Right ventricle myocardium superior (tissue), 1 donor: ENCODE measurements around the gene PTCSC3. TPM values are rescaled to one million over a fixed set of nuclear protein-coding genes. Genes with fewer than 3 reads are reported as not detected.

Experiments used
- ATAC-seq: fragments of 200-7000 bp; cut with Tn5 transposase; one replicate; pipeline ENCODE4 v1.9.1; 2020; ENCODE audit warnings: mild to moderate bottlenecking; ENCODE audit not compliant: poor library complexity
- DNase-seq: peaks from one replicate; pipeline ENCODE4 v3.0.0-alpha.2; 2020
- intact Hi-C: fragments of 100-400 bp; cut with DNase I; formaldehyde crosslinking; loops from one replicate; pipeline ENCODE4 v1.11.2; 2022
- long read RNA-seq: library from polyadenylated mRNA; unstranded; transcript quantifications from one replicate; pipeline ENCODE4 v2.0.0, GENCODE V29; 2021
- total RNA-seq: library from RNA; stranded (reverse); fragmentation: NEBNext Ultra II Directional; extraction: Animal tissue kit (Norgen Biotek cat#: 25700); gene quantifications from one replicate; pipeline ENCODE4 v1.2.1, GENCODE V29; 2021
- donor health status: DM: no; HTN: yes; CAD: no; lungs with severe emphysema.

Gene PTCSC3
- total RNA-seq, result not detected
- long read RNA-seq, result 0 reads

- intact Hi-C loops, result no loop called here
- no peak for DNase-seq
- ATAC-seq, result no peak
Observed at GRCh38 chr14:36176524-36176923, at the start of gene PTCSC3. Gene PTCSC3, minus strand, starts transcription at chr14:36176722.

- no peak for DNase-seq
- intact Hi-C loops, result no loop called here
- no peak for ATAC-seq
Observed at GRCh38 chr14:36226164-36226563, 49.6 kb upstream of the PTCSC3 start.

DNA sequence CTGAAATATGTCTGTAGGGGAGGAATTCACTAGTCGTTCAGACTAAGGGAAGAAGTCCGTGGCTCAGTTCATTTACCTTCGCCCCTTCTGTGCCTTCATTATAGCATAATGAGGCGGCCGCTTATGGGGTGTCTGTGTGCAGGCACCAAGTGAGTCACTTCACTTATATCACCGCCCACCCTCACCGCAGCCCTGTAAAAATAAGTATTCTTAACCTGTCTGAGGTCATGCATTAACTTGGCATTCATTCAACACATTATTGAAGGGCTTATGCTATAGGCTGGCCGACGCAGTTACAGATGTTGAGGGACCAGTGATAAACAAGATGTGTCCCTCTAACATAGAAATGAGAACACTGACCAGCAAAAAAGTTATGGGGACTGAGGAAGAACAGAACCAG is 47.7 kb upstream of the PTCSC3 start:
- ATAC-seq (no peak), DNase-seq (no peak)
- intact Hi-C loops, result no loop called here

DNA sequence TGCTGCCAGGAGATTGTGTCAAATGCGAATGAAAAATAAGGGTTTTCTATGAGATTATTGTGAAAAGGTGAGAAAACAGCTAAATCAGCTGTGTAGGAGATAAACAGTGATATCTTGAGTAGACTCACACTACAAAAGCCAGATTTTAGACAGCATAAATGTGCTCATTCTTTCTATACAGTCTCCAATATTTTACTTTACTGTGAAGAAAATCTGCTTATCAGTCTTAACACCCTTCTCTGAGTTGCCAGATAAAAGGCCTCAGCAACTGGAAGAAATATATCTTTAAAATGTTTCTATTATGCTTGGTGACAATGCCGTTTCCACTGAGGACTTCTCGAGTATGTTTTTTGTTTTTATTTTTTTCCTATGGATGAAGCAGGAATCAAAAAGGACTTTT is 47.0 kb upstream of the PTCSC3 start:
- intact Hi-C loops, result no loop called here
- ATAC-seq, result no peak
- DNase-seq, result no peak

GRCh38 chr14:36222952-36223468 is 46.5 kb upstream of the PTCSC3 start:
- intact Hi-C loops, result no loop called here
- ATAC-seq (no peak), DNase-seq (no peak)

DNA sequence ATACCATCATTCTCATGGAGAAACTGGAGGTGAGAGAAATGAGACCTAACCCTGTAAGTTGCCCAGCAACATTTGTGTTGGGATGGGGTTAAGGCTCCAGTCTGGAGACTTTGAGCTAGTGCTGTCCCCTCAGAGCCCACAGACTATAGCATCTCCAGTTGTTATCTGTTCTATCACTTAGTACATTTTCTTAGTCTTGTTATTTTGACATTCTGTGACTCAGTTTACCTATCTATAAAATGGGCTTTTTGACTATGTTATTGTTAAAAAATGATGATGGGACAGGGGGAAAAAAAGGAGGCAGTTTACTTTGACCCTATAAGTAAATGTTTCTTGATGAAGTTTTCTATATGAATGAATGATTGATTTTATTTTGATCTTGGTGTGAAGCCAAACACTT is 45.8 kb upstream of the PTCSC3 start:
- ATAC-seq (no peak), DNase-seq (no peak)
- intact Hi-C loops, result no loop called here

GRCh38 chr14:36221112-36221511 is 44.6 kb upstream of the PTCSC3 start:
- no peak for ATAC-seq
- intact Hi-C loops, result no loop called here

DNA sequence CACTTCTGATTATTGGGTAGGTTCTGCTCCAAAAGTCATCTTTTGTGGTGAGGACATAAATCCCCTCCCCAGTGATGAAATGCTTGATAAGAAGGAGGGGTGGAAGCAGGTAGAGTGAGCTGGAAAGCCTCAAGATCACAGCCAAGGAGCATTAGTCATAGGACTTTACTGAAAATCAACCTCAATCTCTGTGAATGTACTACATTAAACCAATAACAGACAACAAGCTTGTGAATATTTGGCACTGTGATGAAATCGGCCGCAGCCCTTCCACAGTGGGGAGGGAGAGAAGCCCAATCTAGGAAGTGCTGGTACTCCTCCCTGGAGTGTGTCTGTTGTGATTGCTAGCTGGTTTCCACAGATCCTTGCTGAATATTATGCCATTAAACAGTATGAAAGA is 41.2 kb upstream of the PTCSC3 start:
- no peak for DNase-seq
- ATAC-seq, result no peak
- intact Hi-C loops, result no loop called here

More at GRCh38 chr14:36221112-36221511, 44.6 kb upstream of the PTCSC3 start:
- no peak for DNase-seq

GRCh38 chr14:36217027-36217426 is 40.5 kb upstream of the PTCSC3 start:
- DNase-seq (no peak), ATAC-seq (no peak)
- intact Hi-C loops, result no loop called here

- ATAC-seq (no peak), DNase-seq (no peak)
- intact Hi-C loops, result no loop called here
Observed at GRCh38 chr14:36215217-36215598, 38.7 kb upstream of the PTCSC3 start.

- intact Hi-C loops, result no loop called here
- ATAC-seq (no peak), DNase-seq (no peak)
Observed at GRCh38 chr14:36214476-36215216, 38.1 kb upstream of the PTCSC3 start.

DNA sequence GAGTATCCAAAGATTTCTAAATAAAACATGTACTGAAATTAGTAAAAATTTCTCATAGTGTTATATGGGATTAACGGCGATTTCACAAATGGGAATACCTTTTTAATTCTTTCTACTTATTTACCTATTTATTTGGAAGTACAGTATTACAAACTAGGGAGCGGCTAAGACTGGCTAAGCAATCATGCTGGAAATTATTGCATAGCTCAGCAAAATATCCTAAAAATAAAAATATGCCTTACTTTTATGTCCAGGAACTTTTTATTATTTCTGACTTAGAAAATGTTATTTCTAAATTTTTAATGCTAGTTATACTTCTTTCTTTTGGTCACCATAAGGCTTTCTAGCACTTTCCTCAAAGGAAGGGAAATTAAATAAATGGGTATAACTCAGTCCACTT is 36.5 kb upstream of the PTCSC3 start:
- ATAC-seq, result no peak
- intact Hi-C loops, result no loop called here
- no peak for DNase-seq

DNA sequence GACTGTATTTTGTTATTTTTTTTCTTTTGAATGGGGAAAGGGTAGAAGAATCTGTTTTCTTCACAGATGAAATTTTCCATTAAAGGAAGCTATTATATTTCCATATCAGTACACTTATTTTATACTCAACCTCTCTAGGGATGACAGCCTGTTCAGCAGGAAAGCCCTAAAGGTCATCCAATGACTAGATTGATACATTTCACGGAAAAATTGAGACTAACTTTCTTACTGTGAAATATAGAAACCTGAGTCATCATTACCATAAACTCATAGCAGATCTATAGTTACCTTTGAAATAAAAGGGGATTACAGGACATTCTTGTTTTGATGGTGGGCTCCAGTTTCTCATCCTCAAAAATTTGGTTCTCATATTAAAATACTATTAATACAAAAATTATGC is 36.1 kb upstream of the PTCSC3 start:
- intact Hi-C loops, result no loop called here
- ATAC-seq (no peak), DNase-seq (no peak)

DNA sequence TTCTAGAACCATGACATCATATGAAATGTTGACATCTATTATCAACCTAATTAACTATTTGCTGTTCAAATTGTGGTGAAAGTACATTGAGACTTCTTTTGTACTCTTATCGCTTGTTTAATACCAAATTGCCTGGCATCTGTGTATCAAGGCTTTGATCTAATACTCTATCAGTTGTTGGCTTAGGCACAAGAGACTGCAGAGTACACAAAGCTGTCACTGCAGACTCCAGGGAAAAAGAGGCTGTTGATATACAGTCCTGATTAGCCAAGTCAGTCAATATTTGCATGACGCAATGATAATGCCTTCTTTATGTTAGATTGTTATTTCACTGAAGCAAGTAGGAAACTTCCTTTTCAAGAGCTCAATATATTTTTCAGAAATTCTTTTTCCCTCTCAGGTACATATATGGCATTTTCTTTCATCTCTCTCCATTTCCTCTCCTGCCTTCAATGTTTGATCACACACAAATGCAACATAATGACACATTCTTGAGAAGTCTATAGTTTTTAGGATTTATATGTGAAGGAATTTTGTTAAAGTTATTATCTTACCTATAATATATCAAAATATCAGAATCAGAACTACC is 32.3 kb upstream of the PTCSC3 start:
- ATAC-seq (no peak), DNase-seq (no peak)
- intact Hi-C loops, result no loop called here

DNA sequence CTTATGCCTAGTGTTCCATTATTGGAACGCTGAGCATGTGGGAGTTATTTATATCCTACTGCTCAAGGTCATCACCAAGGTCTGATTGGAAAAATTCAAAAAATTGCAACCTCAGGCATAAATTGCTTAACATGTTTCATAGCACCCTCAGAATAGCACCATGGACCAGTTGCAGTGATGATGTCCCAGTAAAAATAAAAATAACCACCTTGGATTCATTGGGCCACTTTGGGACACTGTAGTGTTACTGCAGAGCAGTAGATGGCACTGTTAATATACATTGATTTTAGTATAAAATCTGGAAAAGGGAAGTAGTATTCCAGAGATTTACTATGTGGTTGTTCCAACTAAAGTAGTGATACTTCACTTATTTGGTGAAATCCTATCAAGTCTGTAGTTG is 31.0 kb upstream of the PTCSC3 start:
- DNase-seq, result no peak
- no peak for ATAC-seq
- intact Hi-C loops, result no loop called here

DNA sequence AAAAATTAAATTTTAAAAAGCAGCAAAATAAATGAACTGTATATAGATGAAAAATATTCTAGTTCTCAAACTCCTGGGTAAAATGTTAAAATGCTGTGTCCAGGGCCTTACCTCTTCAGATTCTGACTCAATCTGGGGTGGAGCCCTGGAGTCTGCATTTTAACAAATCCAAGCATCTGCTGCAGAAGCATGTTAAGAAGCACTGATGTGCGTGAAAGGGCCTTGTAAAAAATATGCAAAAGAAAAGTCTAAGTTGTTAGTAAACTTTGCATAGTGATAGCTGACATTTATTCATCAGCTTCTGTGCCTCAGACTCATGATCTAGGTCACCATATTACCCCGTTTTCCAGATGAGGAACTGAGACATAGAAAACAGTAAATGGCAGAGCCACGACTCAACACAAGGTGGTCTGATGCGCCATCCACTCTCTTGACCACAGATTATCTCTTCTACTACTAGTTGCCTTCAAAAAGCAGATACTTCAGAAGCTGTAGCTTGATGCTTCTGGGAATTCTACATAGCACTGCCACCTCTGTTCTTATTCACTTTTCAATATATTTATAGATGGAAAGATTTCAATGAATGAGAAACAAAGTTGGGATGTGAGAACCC is 28.0 kb upstream of the PTCSC3 start:
- DNase-seq (no peak), ATAC-seq (no peak)
- intact Hi-C loops, result no loop called here

- DNase-seq (no peak), ATAC-seq (no peak)
- intact Hi-C loops, result no loop called here
Observed at GRCh38 chr14:36198378-36198777, 21.9 kb upstream of the PTCSC3 start.

GRCh38 chr14:36194663-36195062 is 18.1 kb upstream of the PTCSC3 start:
- intact Hi-C loops, result no loop called here
- no peak for ATAC-seq
- DNase-seq, result no peak

GRCh38 chr14:36192530-36192929 is 16.0 kb upstream of the PTCSC3 start:
- DNase-seq, result no peak
- no peak for ATAC-seq
- intact Hi-C loops, result no loop called here

DNA sequence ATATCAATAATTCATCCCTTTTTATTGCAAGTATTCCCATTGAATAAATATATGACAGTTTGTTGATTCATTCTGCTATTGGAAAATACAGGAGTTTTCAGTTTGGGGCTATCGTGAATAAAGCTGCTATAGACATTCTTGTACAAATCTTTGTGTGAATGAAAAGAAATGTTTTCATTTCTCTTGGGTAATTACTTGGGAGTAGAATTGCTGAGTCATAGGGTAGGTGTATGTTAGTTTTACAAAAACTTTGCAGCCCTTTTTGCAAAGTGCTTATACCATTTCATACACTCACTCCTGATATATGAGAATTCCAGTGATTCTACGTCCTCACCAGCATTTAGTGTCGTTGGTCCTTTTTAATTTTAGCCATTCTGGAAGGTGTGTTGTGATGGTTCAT is 6.9 kb upstream of the PTCSC3 start:
- ATAC-seq (no peak), DNase-seq (no peak)
- intact Hi-C loops, result no loop called here
